ES-I3 (cell line): ENCODE results near the gene SPECC1.
"Not testable (repeated sequence)": the region's sequence is repeated elsewhere in the genome, so short reads cannot be mapped to it uniquely, and the experiment has no call there.

Experiments used
- H3K36me3 ChIP-seq: 2 replicates; pipeline ENCODE4 v1.6.1; 2013; ENCODE audit warnings: mild to moderate bottlenecking, low read length, control low read depth, moderate library complexity; ENCODE audit not compliant: insufficient read depth
- H3K4me1 ChIP-seq: 2 replicates; pipeline ENCODE4 v1.6.1; 2013; ENCODE audit warnings: mild to moderate bottlenecking, control low read depth, low read length; ENCODE audit not compliant: insufficient read depth
- H3K9ac ChIP-seq: 2 replicates; pipeline ENCODE4 v1.6.1; 2013; ENCODE audit warnings: low read depth, mild to moderate bottlenecking, low read length, moderate library complexity
- H3K9me3 ChIP-seq: 2 replicates; pipeline ENCODE4 v1.6.1; 2013; ENCODE audit warnings: mild to moderate bottlenecking, low read length, moderate library complexity; ENCODE audit not compliant: control insufficient read depth, insufficient read depth

The SPECC1 gene

GRCh38 chr17:20320535-20321229, 311.5 kb downstream of the SPECC1 start:
- not testable (repeated sequence) for H3K9ac ChIP-seq, H3K36me3 ChIP-seq, H3K9me3 ChIP-seq, H3K4me1 ChIP-seq

GRCh38 chr17:20321357-20321756, 312.2 kb downstream of the SPECC1 start:
- not testable (repeated sequence) for H3K36me3 ChIP-seq, H3K9ac ChIP-seq, H3K4me1 ChIP-seq, H3K9me3 ChIP-seq

GRCh38 chr17:20327739-20328138, 318.6 kb downstream of the SPECC1 start:
- H3K9me3 ChIP-seq, H3K36me3 ChIP-seq, H3K4me1 ChIP-seq, H3K9ac ChIP-seq: not testable (repeated sequence)

- not testable (repeated sequence) for H3K9me3 ChIP-seq, H3K9ac ChIP-seq, H3K36me3 ChIP-seq, H3K4me1 ChIP-seq
These were observed 342.2 kb downstream of the SPECC1 start for GRCh38 chr17:20351405-20351804.

GRCh38 chr17:20352567-20352966, 343.4 kb downstream of the SPECC1 start:
- not testable (repeated sequence) for H3K9me3 ChIP-seq, H3K9ac ChIP-seq, H3K36me3 ChIP-seq, H3K4me1 ChIP-seq

- H3K36me3 ChIP-seq, H3K9ac ChIP-seq, H3K4me1 ChIP-seq, H3K9me3 ChIP-seq: not testable (repeated sequence)
These were observed 354.7 kb downstream of the SPECC1 start for GRCh38 chr17:20363846-20364245.
